IMR-90 (cell line): Measurements from ENCODE around the gene MPL. TPM values are rescaled to one million over a fixed set of nuclear protein-coding genes. Genes with fewer than 3 reads are reported as not detected.

Source experiments
- ATAC-seq: fragments of 200-7000 bp; cut with Tn5 transposase; 2 replicates; pipeline ENCODE4 v1.9.1; 2020; ENCODE audit warnings: low read depth, mild to moderate bottlenecking, moderate library complexity
- BruUV-seq: library from RNA; stranded (reverse); fragments of 400-500 nt; replicated peaks from 2 replicates; lab custom pipeline; 2021; lab: Mats Ljungman, UMichigan
- CTCF ChIA-PET: fragments of 300-600 bp; formaldehyde crosslinking; extraction: SDS; loops from one replicate; lab custom pipeline; 2021; ENCODE audit warnings: antibody characterized with exemption; lab: Yijun Ruan, JAX
- POLR2A ChIA-PET: fragments of 300-600 bp; sonication (Branson Sonifier 250); formaldehyde crosslinking; loops from one replicate; lab custom pipeline; 2022; ENCODE audit warnings: antibody characterized with exemption; ENCODE audit not compliant: unreplicated experiment; lab: Charles Lee
- DNase-seq: peaks from one replicate; pipeline ENCODE4 v3.0.0; 2013
- H2AFZ ChIP-seq: replicated peaks from 2 replicates; pipeline ENCODE3; 2013; ENCODE audit warnings: low read length, mild to moderate bottlenecking; ENCODE audit not compliant: poor library complexity
- H2AK5ac ChIP-seq: 2 replicates; pipeline ENCODE4 v1.6.1; 2013; ENCODE audit warnings: low read depth, low read length, inconsistent platforms
- H2AK9ac ChIP-seq: replicated peaks from 2 replicates; pipeline ENCODE3; 2013; ENCODE audit warnings: mild to moderate bottlenecking, low read depth, low read length, moderate library complexity; ENCODE audit not compliant: poor library complexity
- H2BK120ac ChIP-seq: 2 replicates; pipeline ENCODE4 v1.6.1; 2013; ENCODE audit warnings: low read depth, low read length, inconsistent platforms
- H2BK15ac ChIP-seq: 3 replicates; pipeline ENCODE4 v1.6.1; 2013; ENCODE audit warnings: low read depth, low read length, inconsistent platforms
- H2BK20ac ChIP-seq: 2 replicates; pipeline ENCODE4 v1.6.1; 2013; ENCODE audit warnings: low read depth, mild to moderate bottlenecking, inconsistent platforms, low read length, moderate library complexity
- H2BK5ac ChIP-seq: 2 replicates; pipeline ENCODE4 v1.6.1; 2013; ENCODE audit warnings: mild to moderate bottlenecking, low read depth, low read length, inconsistent platforms; ENCODE audit not compliant: poor library complexity, severe bottlenecking
- H3K14ac ChIP-seq: replicated peaks from 2 replicates; pipeline ENCODE4 v1.6.1; 2013; ENCODE audit warnings: low read depth, low read length, inconsistent platforms
- H3K18ac ChIP-seq: 2 replicates; pipeline ENCODE4 v1.6.1; 2013; ENCODE audit warnings: low read depth, low read length, control low read depth
- H3K23ac ChIP-seq: 2 replicates; pipeline ENCODE4 v1.6.1; 2013; ENCODE audit warnings: low read depth, low read length, inconsistent platforms
- H3K27ac ChIP-seq: 2 replicates; pipeline ENCODE4 v1.5.1; 2013; ENCODE audit warnings: mild to moderate bottlenecking, control low read depth, low read length; ENCODE audit not compliant: insufficient read depth
- H3K27me3 ChIP-seq: 2 replicates; pipeline ENCODE4 v1.6.1; 2013; ENCODE audit warnings: low read length; ENCODE audit not compliant: control insufficient read depth, insufficient read depth
- H3K36me3 ChIP-seq: 2 replicates; pipeline ENCODE4 v1.6.1; 2013; ENCODE audit warnings: low read length, mixed read lengths; ENCODE audit not compliant: control insufficient read depth, insufficient read depth
- H3K4ac ChIP-seq: 2 replicates; pipeline ENCODE4 v1.6.1; 2013; ENCODE audit warnings: low read depth, low read length, inconsistent platforms
- H3K4me1 ChIP-seq: 2 replicates; pipeline ENCODE4 v1.6.1; 2013; ENCODE audit warnings: low read length, mixed read lengths; ENCODE audit not compliant: control insufficient read depth, insufficient read depth
- H3K4me2 ChIP-seq: 2 replicates; pipeline ENCODE4 v1.6.1; 2013; ENCODE audit warnings: low read depth, mild to moderate bottlenecking, control low read depth, low read length, moderate library complexity
- H3K4me3 ChIP-seq: 2 replicates; pipeline ENCODE4 v1.5.1; 2013; ENCODE audit warnings: low read depth, mild to moderate bottlenecking, control low read depth, low read length, moderate library complexity; ENCODE audit not compliant: insufficient read depth
- H3K56ac ChIP-seq: 2 replicates; pipeline ENCODE4 v1.6.1; 2013; ENCODE audit warnings: low read length, inconsistent platforms; ENCODE audit not compliant: insufficient read depth; ENCODE audit errors: extremely low read depth
- H3K79me1 ChIP-seq, 2 experiments: 2 replicates each; pipeline ENCODE4 v1.6.1; 2013; ENCODE audit warnings: low read length in 2 of 2, inconsistent platforms in 1 of 2, low read depth in 1 of 2
- H3K9ac ChIP-seq: 2 replicates; pipeline ENCODE4 v1.6.1; 2013; ENCODE audit warnings: low read depth, low read length, control low read depth
- H3K9me1 ChIP-seq: 2 replicates; pipeline ENCODE4 v1.6.1; 2013; ENCODE audit warnings: low read length, inconsistent platforms; ENCODE audit not compliant: insufficient read depth
- H3K9me3 ChIP-seq: 2 replicates; pipeline ENCODE4 v1.6.1; 2013; ENCODE audit warnings: low read length; ENCODE audit not compliant: control insufficient read depth, insufficient read depth
- H4K20me1 ChIP-seq: 2 replicates; pipeline ENCODE4 v1.6.1; 2013; ENCODE audit warnings: low read length, inconsistent platforms; ENCODE audit not compliant: insufficient read depth
- H4K5ac ChIP-seq: 2 replicates; pipeline ENCODE4 v1.6.1; 2013; ENCODE audit warnings: mild to moderate bottlenecking, low read depth, low read length, control low read depth
- H4K8ac ChIP-seq, 2 experiments: 2 replicates each; pipeline ENCODE4 v1.6.1; 2013; ENCODE audit warnings: low read depth in 2 of 2, low read length in 2 of 2, control low read depth in 1 of 2, inconsistent platforms in 1 of 2
- H4K91ac ChIP-seq: 2 replicates; pipeline ENCODE4 v1.6.1; 2013; ENCODE audit warnings: low read depth, low read length, inconsistent platforms; ENCODE audit not compliant: insufficient read depth
- BHLHE40 ChIP-seq: fragments of 150-350 bp; IDR thresholded peaks from 2 replicates; pipeline ENCODE4 v1.6.1; 2016; ENCODE audit warnings: mild to moderate bottlenecking, low read depth, low read length
- CEBPB ChIP-seq: IDR thresholded peaks from 2 replicates; pipeline ENCODE4 v1.6.1; 2012; ENCODE audit warnings: low read depth, low read length, improper control_type of control experiment
- CHD1 ChIP-seq: IDR thresholded peaks from 2 replicates; pipeline ENCODE4 v1.6.1; 2012; ENCODE audit warnings: low read depth, low read length, improper control_type of control experiment
- FOS ChIP-seq: fragments of 150-350 bp; IDR thresholded peaks from 2 replicates; pipeline ENCODE4 v1.6.1; 2016; ENCODE audit warnings: low read depth, low read length
- MAFK ChIP-seq: IDR thresholded peaks from 2 replicates; pipeline ENCODE4 v1.6.1; 2012; ENCODE audit warnings: low read depth, low read length, improper control_type of control experiment
- MAZ ChIP-seq: IDR thresholded peaks from 2 replicates; pipeline ENCODE4 v1.6.1; 2012; ENCODE audit warnings: low read depth, mild to moderate bottlenecking, low read length, improper control_type of control experiment, moderate library complexity, borderline replicate concordance
- MXI1 ChIP-seq: IDR thresholded peaks from 2 replicates; pipeline ENCODE4 v1.6.1; 2012; ENCODE audit warnings: low read depth, mild to moderate bottlenecking, low read length, moderate library complexity, borderline replicate concordance
- NFE2L2 ChIP-seq: fragments of 150-350 bp; IDR thresholded peaks from 2 replicates; pipeline ENCODE4 v1.6.1; 2016; ENCODE audit warnings: low read depth, mild to moderate bottlenecking, low read length
- POLR2A ChIP-seq: IDR thresholded peaks from 2 replicates; pipeline ENCODE4 v1.6.1; 2012; ENCODE audit warnings: mild to moderate bottlenecking, low read depth, low read length
- RAD21 ChIP-seq: IDR thresholded peaks from 2 replicates; pipeline ENCODE4 v1.6.1; 2012; ENCODE audit warnings: low read length, improper control_type of control experiment
- RCOR1 ChIP-seq: IDR thresholded peaks from 2 replicates; pipeline ENCODE4 v1.6.1; 2012; ENCODE audit warnings: mild to moderate bottlenecking, low read length, improper control_type of control experiment; ENCODE audit not compliant: insufficient replicate concordance
- RFX5 ChIP-seq: IDR thresholded peaks from 2 replicates; pipeline ENCODE4 v1.8.0; 2012; ENCODE audit warnings: low read depth, mild to moderate bottlenecking, low read length, moderate library complexity
- SMC3 ChIP-seq: fragments of 150-350 bp; IDR thresholded peaks from 2 replicates; pipeline ENCODE4 v1.6.1; 2016; ENCODE audit warnings: low read depth, mild to moderate bottlenecking, antibody characterized with exemption, low read length, moderate library complexity
- WGBS, 2 experiments: methylation state at CpG; one replicate each; pipeline versions ENCODE4 v1.1.5 to v1.1.7; 2013; ENCODE audit warnings: missing lambda C conversion rate in 2 of 2; ENCODE audit not compliant: insufficient read length in 1 of 2; ENCODE audit errors: extremely low coverage in 2 of 2; 5-methylcytosine and 5-hydroxymethylcytosine counted together
- dilution Hi-C: fragments of 300-500 bp; cut with HindIII; formaldehyde crosslinking; loops from one replicate; pipeline ENCODE4 v1.14.3; 2018; ENCODE audit warnings: low sequenced_read_pairs; ENCODE audit not compliant: unreplicated experiment
- in situ Hi-C: fragments of 300-500 bp; cut with MboI; formaldehyde crosslinking; loops from 3 replicates; pipeline ENCODE4 v1.14.3; 2019; ENCODE audit warnings: low sequenced_read_pairs, inconsistent platforms, mixed read lengths
- intact Hi-C: fragments of 100-400 bp; cut with micrococcal nuclease; formaldehyde crosslinking; loops from 2 replicates; pipeline ENCODE4 v1.10.0; 2022
- polyA plus RNA-seq, 3 experiments: library from polyadenylated mRNA; depleted of rRNA; stranded (reverse); fragments of >200 nt; gene quantifications; 2 replicates each; pipeline ENCODE4 v1.2.3, GENCODE V29; 2012; ENCODE audit warnings: low replicate concordance in 1 of 3
- total RNA-seq: library from RNA; depleted of rRNA; stranded (reverse); fragments of >200 nt; gene quantifications from 2 replicates; pipeline ENCODE4 v1.2.3, GENCODE V29; 2012
- TF ChIP-seq, protein P1 (sequence below): fragments of 150-350 bp; IDR thresholded peaks from 2 replicates; pipeline ENCODE4 v1.6.1; 2017; ENCODE audit warnings: mild to moderate bottlenecking, antibody characterized with exemption, low read length, low read depth
- TF ChIP-seq, protein P2 (sequence below): fragments of 150-350 bp; IDR thresholded peaks from 2 replicates; pipeline ENCODE4 v1.6.1; 2016; ENCODE audit warnings: low read depth, mild to moderate bottlenecking, low read length, moderate library complexity, borderline replicate concordance

Gene MPL
- total and polyA plus RNA-seq, 2 of the 4 experiments (the other 2 are of a cell fraction): 0.12 TPM; not detected in 1

GRCh38 chr1:43402089-43402865, 64.7 kb downstream of the MPL start:
- Histone ChIP-seq H3K18ac (no peak overlapping the region), H2AFZ (no peak overlapping the region), H2BK120ac (no peak overlapping the region), H3K9me3 (no peaks in the 10 kb centered on the region), H4K5ac (no peak overlapping the region), H3K14ac (no peak overlapping the region), H2AK9ac (no peak overlapping the region), H3K9ac (no peak overlapping the region), H2BK20ac (no peak overlapping the region), H3K36me3 (peaks cover 31% of the 10 kb centered on the region), H4K20me1 (no peaks in the 10 kb centered on the region), H3K4me3 (no peak overlapping the region), H3K4me1 (peaks cover 4% of the 10 kb centered on the region; the same call in 1 of the 2 replicates), H2BK5ac (no peak overlapping the region), H3K9me1 (peaks cover 8% of the 10 kb centered on the region; the same call in 1 of the 2 replicates), H3K4ac (no peak overlapping the region), H3K56ac (no peak overlapping the region), H3K27ac (no peak overlapping the region), H4K91ac (no peak overlapping the region), H2BK15ac (no peak overlapping the region), H4K8ac (no peak overlapping the region), H3K4me2 (no peak overlapping the region), H3K23ac (no peak overlapping the region), H3K27me3 (no peaks in the 10 kb centered on the region), H2AK5ac (no peak overlapping the region), H3K79me1 (peaks cover 37 to 50% of the 10 kb centered on the region in 2 experiments)
- no TSS peak for BruUV-seq
- intact Hi-C loops: no loop called here
- DNase-seq (no peak), ATAC-seq (no peak)
- dilution Hi-C loops: no loop called here
- TF ChIP-seq MAZ (no peak), RFX5 (no peak), NFE2L2 (no peak), RCOR1 (no peak), BHLHE40 (no peak), FOS (no peak), MAFK (no peak), POLR2A (no peak), RAD21 (no peak), MXI1 (no peak), CEBPB (no peak), SMC3 (no peak), CHD1 (no peak)
- TF ChIP-seq, protein P1, sequence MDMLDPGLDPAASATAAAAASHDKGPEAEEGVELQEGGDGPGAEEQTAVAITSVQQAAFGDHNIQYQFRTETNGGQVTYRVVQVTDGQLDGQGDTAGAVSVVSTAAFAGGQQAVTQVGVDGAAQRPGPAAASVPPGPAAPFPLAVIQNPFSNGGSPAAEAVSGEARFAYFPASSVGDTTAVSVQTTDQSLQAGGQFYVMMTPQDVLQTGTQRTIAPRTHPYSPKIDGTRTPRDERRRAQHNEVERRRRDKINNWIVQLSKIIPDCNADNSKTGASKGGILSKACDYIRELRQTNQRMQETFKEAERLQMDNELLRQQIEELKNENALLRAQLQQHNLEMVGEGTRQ: no peak
- TF ChIP-seq, protein P2, sequence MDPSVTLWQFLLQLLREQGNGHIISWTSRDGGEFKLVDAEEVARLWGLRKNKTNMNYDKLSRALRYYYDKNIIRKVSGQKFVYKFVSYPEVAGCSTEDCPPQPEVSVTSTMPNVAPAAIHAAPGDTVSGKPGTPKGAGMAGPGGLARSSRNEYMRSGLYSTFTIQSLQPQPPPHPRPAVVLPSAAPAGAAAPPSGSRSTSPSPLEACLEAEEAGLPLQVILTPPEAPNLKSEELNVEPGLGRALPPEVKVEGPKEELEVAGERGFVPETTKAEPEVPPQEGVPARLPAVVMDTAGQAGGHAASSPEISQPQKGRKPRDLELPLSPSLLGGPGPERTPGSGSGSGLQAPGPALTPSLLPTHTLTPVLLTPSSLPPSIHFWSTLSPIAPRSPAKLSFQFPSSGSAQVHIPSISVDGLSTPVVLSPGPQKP: no peak
- WGBS, 2 experiments: 100% methylated on average over 2 of the region's 6 CpGs; no CpG with 5 or more reads in 1 of the 2 experiments
- in situ Hi-C loops: loop anchor here (25.0 kb wide), 1 partner anchor 490 kb away; no protein-coding TSS in a partner anchor
- CTCF ChIA-PET: interaction anchor here (1.4 kb wide), 1 partner anchor 12 kb away, joined by 4 read pairs; no protein-coding TSS in a partner anchor
- POLR2A ChIA-PET: no interaction called here
